ENCODE measurements around the gene UCN2. TPM values are rescaled to one million over a fixed set of nuclear protein-coding genes. Genes with fewer than 3 reads are reported as not detected.

The UCN2 gene
- total RNA-seq, 1 experiment from 2014 or later, result 0.68 TPM

- Histone ChIP-seq H3K4me1 (ENCODE audit: insufficient read depth, low read length) (no peaks in the 10 kb centered on the region), H3K23me2 (ENCODE audit: insufficient read length, low read depth, low read length, poor library complexity, severe bottlenecking) (no peaks in the 10 kb centered on the region), H3K23ac (ENCODE audit: insufficient read length, low read depth, low read length) (no peak overlapping the region), H2BK5ac (ENCODE audit: insufficient read length, low read length) (no peak overlapping the region), H3K79me1 (ENCODE audit: insufficient read depth, low read depth, low read length, poor library complexity, severe bottlenecking) (no peaks in the 10 kb centered on the region), H3K9me3 (ENCODE audit: control insufficient read depth, low read depth, low read length) (no peaks in the 10 kb centered on the region), H3K14ac (ENCODE audit: insufficient read depth, low read length) (no peak overlapping the region), H3K4ac (ENCODE audit: low read depth, low read length) (no peak overlapping the region), H3K9ac (ENCODE audit: extremely low read depth, insufficient read length, low read length) (no peak overlapping the region), H4K8ac (replicated peaks; ENCODE audit: insufficient read length, low read depth, low read length) (no peak overlapping the region), H3K56ac (ENCODE audit: insufficient read length, low read depth, low read length) (no peak overlapping the region), H3K79me2 (ENCODE audit: insufficient read depth, low read length) (no peaks in the 10 kb centered on the region), H2AFZ (ENCODE audit: low read length) (no peak overlapping the region), H4K20me1 (ENCODE audit: control insufficient read depth, insufficient read depth, insufficient read length) (no peaks in the 10 kb centered on the region), H2BK12ac (ENCODE audit: insufficient read length, low read depth, low read length) (no peak overlapping the region), H2BK20ac (ENCODE audit: low read depth, low read length, poor library complexity, severe bottlenecking) (no peak overlapping the region), H3K4me2 (ENCODE audit: insufficient read depth, insufficient read length, low read length) (no peak overlapping the region), H4K5ac (ENCODE audit: insufficient read length, low read depth, low read length) (no peak overlapping the region), H3K27ac (ENCODE audit: insufficient read length, low read depth, low read length) (no peak overlapping the region), H2BK15ac (ENCODE audit: low read depth, low read length) (no peak overlapping the region), H2BK120ac (ENCODE audit: low read depth, low read length, poor library complexity, severe bottlenecking) (no peak overlapping the region), H4K91ac (ENCODE audit: insufficient read length, low read depth, low read length) (no peak overlapping the region), H3K27me3 (ENCODE audit: insufficient read depth, low read length) (no peaks in the 10 kb centered on the region), H2AK5ac (ENCODE audit: insufficient read length, low read length) (no peak overlapping the region), H3K18ac (ENCODE audit: insufficient read length, low read depth, low read length) (no peak overlapping the region), H3T11ph (ENCODE audit: low read length) (no peak overlapping the region)
- H3K4me3 Mint-ChIP-seq, result no peak overlapping the region
- DNase-seq, result no peak
- H3K36me3 Mint-ChIP-seq (ENCODE audit: insufficient read depth in 1 of 3, low read depth in 3 of 3), result peaks cover 64 to 99% (median 76%) of the 10 kb centered on the region in 3 experiments
- H3K9me3 Mint-ChIP-seq, result no peaks in the 10 kb centered on the region
- no peak overlapping the region for H3K27ac Mint-ChIP-seq
- no CpG with 5 or more reads among the region's 2 CpGs for WGBS (ENCODE audit: extremely low coverage, insufficient read length, low lambda C conversion rate)
- TF ChIP-seq CTCF (conservative IDR thresholded peaks at IDR 0.05), result no peak
- H3K4me1 Mint-ChIP-seq, result peaks cover 0 to 6% of the 10 kb centered on the region in 2 experiments; a peak in 2 of 4 replicates
- H3K27me3 Mint-ChIP-seq (ENCODE audit: low read depth), result no peaks in the 10 kb centered on the region
Measured at GRCh38 chr3:48601622-48601994, 38.0 kb upstream of the UCN2 start.
